HG03025 (cell line): Measurements from ENCODE around the gene RRM1.
"Not testable (repeated sequence)": the region's sequence is repeated elsewhere in the genome, so short reads cannot be mapped to it uniquely, and the experiment has no call there.

Source experiments
- ATAC-seq: cut with Tn5 transposase; IDR thresholded peaks from one replicate; pipeline ENCODE4 v1.9.1; 2021; ENCODE audit warnings: mild to moderate bottlenecking, moderate library complexity; ENCODE audit not compliant: unreplicated experiment, low FRiP score

The RRM1 gene

GRCh38 chr11:4094348-4095291 is at the start of gene RRM1:
TSS of gene RRM1 (plus strand) at chr11:4094799. CDS start at chr11:4095013, 214 bp downstream.
- ATAC-seq: peak; percentile 88

- ATAC-seq: no peak
Measured at GRCh38 chr11:4044976-4045646, 49.5 kb upstream of the RRM1 start.

GRCh38 chr11:4048340-4048739 is 46.3 kb upstream of the RRM1 start:
- ATAC-seq: no peak

- no peak for ATAC-seq
Measured at GRCh38 chr11:4049006-4049405, 45.6 kb upstream of the RRM1 start.

GRCh38 chr11:4050138-4050537 is 44.5 kb upstream of the RRM1 start:
- ATAC-seq: no peak

GRCh38 chr11:4053200-4053599 is 41.4 kb upstream of the RRM1 start:
- not testable (repeated sequence) for ATAC-seq

- ATAC-seq: no peak
Measured at GRCh38 chr11:4054643-4055042, 40.0 kb upstream of the RRM1 start.

- ATAC-seq: no peak
Measured at GRCh38 chr11:4059424-4059823, 35.2 kb upstream of the RRM1 start.

- ATAC-seq: no peak
Measured at GRCh38 chr11:4060182-4060923, 34.2 kb upstream of the RRM1 start.

- ATAC-seq: no peak
Measured at GRCh38 chr11:4061700-4062099, 32.9 kb upstream of the RRM1 start.

- ATAC-seq: no peak
Measured at GRCh38 chr11:4063348-4063747, 31.3 kb upstream of the RRM1 start.

GRCh38 chr11:4064278-4064955 is 30.2 kb upstream of the RRM1 start:
- no peak for ATAC-seq

- no peak for ATAC-seq
Measured at GRCh38 chr11:4065086-4065485, 29.5 kb upstream of the RRM1 start.

- no peak for ATAC-seq
Measured at GRCh38 chr11:4065601-4066377, 28.8 kb upstream of the RRM1 start.

- ATAC-seq: no peak
Measured at GRCh38 chr11:4066910-4067309, 27.7 kb upstream of the RRM1 start.

GRCh38 chr11:4068962-4069361 is 25.6 kb upstream of the RRM1 start:
- ATAC-seq: no peak

GRCh38 chr11:4071325-4071724 is 23.3 kb upstream of the RRM1 start:
- ATAC-seq: no peak

- no peak for ATAC-seq
Measured at GRCh38 chr11:4071914-4072313, 22.7 kb upstream of the RRM1 start.

GRCh38 chr11:4072668-4073285 is 21.8 kb upstream of the RRM1 start:
- no peak for ATAC-seq
